H1 (cell line): ENCODE results near the gene BCL2L11. TPM values are rescaled to one million over a fixed set of nuclear protein-coding genes. Genes with fewer than 3 reads are reported as not detected.

ENCODE experiments used
- BRCA1 ChIP-seq: IDR thresholded peaks from 2 replicates; pipeline ENCODE4 v1.6.1; 2012; ENCODE audit warnings: low read depth, low read length, improper control_type of control experiment
- CTCF ChIP-seq, 3 experiments: IDR thresholded peaks; 1 replicate in 2 of 3; 2 replicates in 1 of 3; pipeline versions ENCODE4 v1.5.1 to v1.6.1; 2011; ENCODE audit warnings: low read length in 3 of 3, mild to moderate bottlenecking in 3 of 3, inconsistent platforms in 2 of 3, low read depth in 1 of 3, moderate library complexity in 1 of 3; ENCODE audit not compliant: insufficient read depth in 1 of 3; ENCODE audit errors: control extremely low read depth in 1 of 3
- HDAC6 ChIP-seq: IDR thresholded peaks from one replicate; pipeline ENCODE4 v1.7.1; 2012; ENCODE audit warnings: low read depth, mild to moderate bottlenecking, inconsistent platforms, low read length, moderate library complexity
- POU5F1 ChIP-seq: IDR thresholded peaks from 2 replicates; pipeline ENCODE4 v1.6.1; 2011; ENCODE audit warnings: low read depth, mild to moderate bottlenecking, low read length, moderate library complexity
- SIN3A ChIP-seq, 2 experiments: IDR thresholded peaks in 1 of 2; conservative IDR thresholded peaks in 1 of 2; 2 replicates each; pipeline ENCODE4 v1.6.1; 2011 to 2012; ENCODE audit warnings: low read length in 2 of 2, improper control_type of control experiment in 1 of 2, low read depth in 1 of 2, mild to moderate bottlenecking in 1 of 2
- SP4 ChIP-seq: IDR thresholded peaks from 2 replicates; pipeline ENCODE4 v1.6.1; 2012; ENCODE audit warnings: low read length, inconsistent platforms
- TAF7 ChIP-seq: optimal IDR thresholded peaks from 2 replicates; pipeline ENCODE3; 2011; ENCODE audit warnings: low read depth, mild to moderate bottlenecking, inconsistent platforms, low read length, moderate library complexity, borderline replicate concordance
- YY1 ChIP-seq: IDR thresholded peaks from 2 replicates; pipeline ENCODE4 v1.6.1; 2011; ENCODE audit warnings: low read depth, mild to moderate bottlenecking, low read length
- polyA plus RNA-seq, 7 experiments: library from polyadenylated mRNA; depleted of rRNA in 3 of 7; stranded (reverse) in 5 of 7; unstranded in 2 of 7; fragments of >200 nt in 5 of 7; fragments of 200-250 nt in 2 of 7; gene quantifications; 1 replicate in 5 of 7; 2 replicates in 1 of 7; 4 replicates in 1 of 7; pipeline versions ENCODE4 v1.2.1 to v1.2.3, GENCODE V29; 2011 to 2013; ENCODE audit warnings: missing spikeins in 2 of 7, mixed read lengths in 2 of 7
- total RNA-seq: library from RNA; stranded (reverse); fragmentation: NEBNext Ultra II Directional; extraction: Animal tissue kit (Norgen Biotek cat#: 25700); gene quantifications from 2 replicates; pipeline ENCODE4 v1.2.1, GENCODE V29; 2021

Gene BCL2L11
- total and polyA plus RNA-seq, 2 of the 8 experiments (the other 6 are each of a cell fraction or from before 2014, with no cell fraction given): 7.5 to 22.9 TPM

- TF ChIP-seq TAF7 (no peak), HDAC6 (no peak), YY1 (no peak), BRCA1 (no peak), POU5F1 (no peak), SIN3A (conservative IDR thresholded peaks at IDR 0.05 in 1 of 2, IDR thresholded peaks at IDR 0.05 in 1 of 2; ENCODE audit: low read depth in 1 of 2, low read length in 2 of 2) (no peak), CTCF (IDR thresholded peaks at IDR 0.05; ENCODE audit: control extremely low read depth in 1 of 3, insufficient read depth in 1 of 3, low read depth in 1 of 3, low read length in 3 of 3) (no peak), SP4 (no peak)
Measured at GRCh38 chr2:111182121-111182520, 61.4 kb downstream of the BCL2L11 start (continued).
